Calu3 (cell line): ENCODE data around the gene ARHGEF10L. TPM values are rescaled to one million over a fixed set of nuclear protein-coding genes. Genes with fewer than 3 reads are reported as not detected.

Experiments
- BruUV-seq: library from RNA; stranded (reverse); fragments of 400-500 nt; replicated peaks from 2 replicates; lab custom pipeline; 2021; lab: Mats Ljungman, UMichigan
- CTCF ChIA-PET: fragments of 300-600 bp; sonication (Branson Sonifier 250); formaldehyde crosslinking; loops from one replicate; lab custom pipeline; 2022; ENCODE audit warnings: antibody characterized with exemption; lab: Charles Lee
- DNase-seq: peaks from one replicate; pipeline ENCODE4 v3.0.0; 2022
- H3K27ac Mint-ChIP-seq: one replicate; pipeline ENCODE4 v1.8.0; 2022; ENCODE audit warnings: mixed read lengths; ENCODE audit not compliant: unreplicated experiment
- H3K27me3 Mint-ChIP-seq: one replicate; pipeline ENCODE4 v1.8.0; 2022; ENCODE audit warnings: mixed read lengths; ENCODE audit not compliant: unreplicated experiment
- H3K36me3 Mint-ChIP-seq: one replicate; pipeline ENCODE4 v1.8.0; 2022; ENCODE audit warnings: mild to moderate bottlenecking, moderate library complexity, mixed read lengths; ENCODE audit not compliant: insufficient read depth, unreplicated experiment
- H3K4me1 Mint-ChIP-seq: one replicate; pipeline ENCODE4 v1.8.0; 2022; ENCODE audit warnings: mild to moderate bottlenecking, low read depth, mixed read lengths; ENCODE audit not compliant: unreplicated experiment
- H3K4me3 Mint-ChIP-seq: one replicate; pipeline ENCODE4 v1.8.0; 2022; ENCODE audit warnings: mild to moderate bottlenecking, low read depth, moderate library complexity, mixed read lengths; ENCODE audit not compliant: unreplicated experiment
- H3K9me3 Mint-ChIP-seq: one replicate; pipeline ENCODE4 v1.8.0; 2022; ENCODE audit warnings: low read depth, mixed read lengths; ENCODE audit not compliant: unreplicated experiment
- intact Hi-C: fragments of 100-400 bp; cut with micrococcal nuclease; formaldehyde crosslinking; loops from one replicate; pipeline ENCODE4 v1.10.0; 2022; ENCODE audit not compliant: unreplicated experiment
- total RNA-seq: library from RNA; stranded (reverse); gene quantifications from 2 replicates; pipeline ENCODE4 v1.2.3, GENCODE V29; 2022
- TF ChIP-seq, protein P1 (sequence below): fragments of 200-600 bp; IDR thresholded peaks from one replicate; pipeline ENCODE4 v1.8.0; 2022; ENCODE audit warnings: antibody characterized with exemption; ENCODE audit not compliant: unreplicated experiment

ARHGEF10L gene
- total RNA-seq, 1 experiment from 2014 or later: 20.1 TPM

DNA sequence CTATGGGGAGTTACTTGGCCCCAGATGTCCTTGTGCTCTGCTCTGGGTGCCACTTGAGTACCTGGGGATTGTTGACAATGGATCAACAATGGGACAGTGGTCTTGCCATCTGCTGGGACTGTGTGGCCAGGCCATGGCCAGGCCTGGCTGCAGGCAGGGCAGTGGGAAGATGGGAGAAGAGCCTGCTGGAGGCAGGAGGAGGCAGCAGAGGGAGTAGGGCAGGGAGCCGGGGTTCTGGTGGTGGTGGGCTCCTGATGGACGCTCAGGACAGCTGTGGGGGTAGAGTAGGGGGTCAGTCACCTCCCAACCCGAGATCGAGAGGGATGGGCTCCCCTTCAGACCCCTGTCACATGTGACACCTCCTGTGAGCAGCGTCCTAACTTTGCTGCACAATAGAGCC, 81.0 kb downstream of the ARHGEF10L start:
- no peaks in the 10 kb centered on the region for H3K9me3 Mint-ChIP-seq

DNA sequence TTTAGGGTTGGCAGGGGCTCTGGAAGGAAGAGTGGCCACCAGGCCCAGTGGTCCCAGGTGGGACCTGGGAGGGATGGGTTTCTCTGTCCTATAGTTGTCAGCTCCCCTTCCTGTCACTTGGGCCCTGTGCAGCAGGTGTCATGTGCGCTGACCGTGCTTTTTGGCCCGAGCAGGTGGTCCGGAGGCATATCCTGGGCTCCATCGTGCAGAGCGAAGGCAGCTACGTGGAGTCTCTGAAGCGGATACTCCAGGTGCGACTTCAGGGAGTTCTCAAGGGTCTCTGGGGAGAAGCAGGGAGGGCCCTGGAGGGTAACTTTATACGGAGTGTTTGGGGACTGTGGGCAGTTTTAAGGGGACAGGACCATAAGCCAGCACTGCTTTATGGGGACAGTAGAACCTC, 82.2 kb downstream of the ARHGEF10L start:
- Mint-ChIP-seq H3K9me3 (no peaks in the 10 kb centered on the region), H3K27ac (no peak overlapping the region), H3K4me3 (no peak overlapping the region), H3K27me3 (no peaks in the 10 kb centered on the region), H3K4me1 (peaks cover 23% of the 10 kb centered on the region), H3K36me3 (peaks cover 17% of the 10 kb centered on the region)
- TF ChIP-seq, protein P1, sequence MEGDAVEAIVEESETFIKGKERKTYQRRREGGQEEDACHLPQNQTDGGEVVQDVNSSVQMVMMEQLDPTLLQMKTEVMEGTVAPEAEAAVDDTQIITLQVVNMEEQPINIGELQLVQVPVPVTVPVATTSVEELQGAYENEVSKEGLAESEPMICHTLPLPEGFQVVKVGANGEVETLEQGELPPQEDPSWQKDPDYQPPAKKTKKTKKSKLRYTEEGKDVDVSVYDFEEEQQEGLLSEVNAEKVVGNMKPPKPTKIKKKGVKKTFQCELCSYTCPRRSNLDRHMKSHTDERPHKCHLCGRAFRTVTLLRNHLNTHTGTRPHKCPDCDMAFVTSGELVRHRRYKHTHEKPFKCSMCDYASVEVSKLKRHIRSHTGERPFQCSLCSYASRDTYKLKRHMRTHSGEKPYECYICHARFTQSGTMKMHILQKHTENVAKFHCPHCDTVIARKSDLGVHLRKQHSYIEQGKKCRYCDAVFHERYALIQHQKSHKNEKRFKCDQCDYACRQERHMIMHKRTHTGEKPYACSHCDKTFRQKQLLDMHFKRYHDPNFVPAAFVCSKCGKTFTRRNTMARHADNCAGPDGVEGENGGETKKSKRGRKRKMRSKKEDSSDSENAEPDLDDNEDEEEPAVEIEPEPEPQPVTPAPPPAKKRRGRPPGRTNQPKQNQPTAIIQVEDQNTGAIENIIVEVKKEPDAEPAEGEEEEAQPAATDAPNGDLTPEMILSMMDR: no peak
- CTCF ChIA-PET: no interaction called here
- no TSS peak for BruUV-seq
- no peak for DNase-seq
- intact Hi-C loops: no loop called here

More for the DNA sequence above, 81.0 kb downstream of the ARHGEF10L start:
- H3K4me3 Mint-ChIP-seq: no peak overlapping the region
- TF ChIP-seq, protein P1: no peak
- intact Hi-C loops: no loop called here
- no peaks in the 10 kb centered on the region for H3K27me3 Mint-ChIP-seq
- peaks cover 16% of the 10 kb centered on the region for H3K36me3 Mint-ChIP-seq
- H3K27ac Mint-ChIP-seq: no peak overlapping the region
- H3K4me1 Mint-ChIP-seq: peaks cover 23% of the 10 kb centered on the region
- no peak for DNase-seq
- no TSS peak for BruUV-seq
- CTCF ChIA-PET: interaction anchor here (0.5 kb wide), 1 partner anchor 658 kb away, joined by 4 read pairs; no protein-coding TSS in a partner anchor

- peaks cover 17% of the 10 kb centered on the region for H3K36me3 Mint-ChIP-seq
- CTCF ChIA-PET: no interaction called here
- no peak overlapping the region for H3K27ac Mint-ChIP-seq
Observed at GRCh38 chr1:17622823-17623222, 83.3 kb downstream of the ARHGEF10L start.

DNA sequence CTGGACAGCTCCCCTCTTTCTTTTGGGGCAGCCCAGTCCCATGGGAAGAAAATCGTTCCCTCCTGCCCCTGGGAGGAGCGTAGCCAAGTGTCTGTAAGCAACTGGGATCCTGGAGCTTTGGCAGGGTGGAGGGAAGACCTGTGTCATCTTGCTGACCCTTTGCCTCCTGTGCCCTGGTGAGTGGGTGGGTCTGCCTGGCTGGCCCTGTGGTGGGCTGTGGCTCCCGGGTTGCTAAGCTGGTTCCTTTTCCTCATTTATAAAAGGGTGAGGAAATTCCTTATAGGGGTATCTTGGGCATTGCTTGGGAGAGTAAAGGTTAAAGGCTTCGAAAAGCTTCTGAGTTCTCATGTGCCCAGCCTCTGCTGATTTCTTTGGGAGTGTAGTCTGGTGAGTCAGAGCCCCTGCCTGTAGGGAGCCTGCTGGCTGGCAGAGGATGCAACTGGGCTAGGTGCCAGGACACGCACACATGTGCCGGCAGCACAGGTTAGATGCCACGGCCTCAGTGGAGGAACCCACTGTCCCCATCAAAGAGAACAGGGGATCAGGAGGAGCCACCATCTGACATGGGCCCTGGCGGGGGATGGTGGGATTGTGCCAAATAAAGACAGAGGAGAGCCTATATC, 85.2 kb downstream of the ARHGEF10L start:
- intact Hi-C loops: no loop called here
- peak overlapping the region; percentile 62 for H3K27ac Mint-ChIP-seq
- no peaks in the 10 kb centered on the region for H3K27me3 Mint-ChIP-seq
- CTCF ChIA-PET: no interaction called here
- H3K36me3 Mint-ChIP-seq: peaks cover 17% of the 10 kb centered on the region
- H3K9me3 Mint-ChIP-seq: no peaks in the 10 kb centered on the region
- TF ChIP-seq, protein P1: no peak
- H3K4me1 Mint-ChIP-seq: peaks cover 17% of the 10 kb centered on the region
- no peak overlapping the region for H3K4me3 Mint-ChIP-seq
- DNase-seq: peak; percentile 54
- no TSS peak for BruUV-seq

More at GRCh38 chr1:17622823-17623222, 83.3 kb downstream of the ARHGEF10L start:
- no peak overlapping the region for H3K4me3 Mint-ChIP-seq
- no peak for DNase-seq
- BruUV-seq: no TSS peak
- H3K9me3 Mint-ChIP-seq: no peaks in the 10 kb centered on the region
- TF ChIP-seq, protein P1: no peak
- intact Hi-C loops: no loop called here
- no peaks in the 10 kb centered on the region for H3K27me3 Mint-ChIP-seq
- H3K4me1 Mint-ChIP-seq: peaks cover 23% of the 10 kb centered on the region
